ENCODE data around the gene MBTD1.
A peak's percentile ranks its signal among the peaks of the same experiment; 100 is the strongest.

MBTD1 gene

DNA sequence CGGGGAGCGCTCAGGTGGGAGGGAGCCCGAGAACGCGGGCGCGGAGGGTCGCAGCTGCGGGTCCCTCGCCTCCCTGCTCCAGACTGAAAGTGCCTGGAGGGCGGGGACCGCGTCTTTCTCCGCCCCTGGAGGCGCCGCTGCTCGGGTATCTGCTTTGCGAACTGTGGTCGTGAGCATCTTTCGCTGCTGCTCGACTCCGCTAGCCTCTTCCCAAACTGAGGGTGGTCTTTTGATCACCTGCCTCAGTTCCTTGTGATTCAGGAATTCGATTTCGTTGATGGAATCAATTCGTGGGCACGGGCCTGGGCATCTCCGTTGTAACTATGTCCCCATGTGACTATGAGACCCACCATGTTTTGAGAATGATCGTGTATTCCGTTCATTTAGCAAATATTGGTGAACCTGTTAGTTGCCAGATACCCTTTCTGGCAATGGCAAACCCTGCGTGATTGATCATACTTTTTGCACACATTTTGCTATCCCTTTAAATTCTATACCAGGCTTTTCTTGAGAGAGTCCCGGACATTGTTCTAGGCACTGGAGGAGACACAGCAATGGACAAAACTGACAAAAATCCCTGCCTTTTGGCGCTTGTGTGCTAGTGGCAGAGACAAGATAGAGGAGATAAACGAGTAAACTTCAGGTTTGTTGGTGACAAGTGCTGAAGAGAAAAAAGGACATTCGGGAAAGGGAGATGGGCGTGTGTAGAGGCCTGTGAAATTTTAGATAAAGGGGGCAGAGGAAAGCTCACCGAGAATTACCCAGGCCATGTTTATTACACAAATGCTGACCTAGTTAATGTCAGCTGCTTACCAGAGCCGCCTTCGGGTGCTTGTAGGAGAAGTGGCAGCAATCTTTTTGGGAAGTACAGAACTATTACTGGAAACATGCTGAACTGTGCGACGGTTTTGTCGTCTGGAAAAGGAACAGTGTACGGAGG, 1.4 kb upstream of the MBTD1 start:
- no peak for TF ChIP-seq CTCF (IDR thresholded peaks at IDR 0.05; ENCODE audit: low read depth, low read length)
- peak overlapping the region; percentile 73 to 91 for H3K4me3 ChIP-seq (replicated peaks in 1 of 2; ENCODE audit: low read depth in 2 of 2, low read length in 2 of 2)
- peak in 1 of 2 donors; percentile 14 for DNase-seq (ENCODE audit: low read depth in 2 of 2)

GRCh38 chr17:51260237-51261023, 581 bp upstream of the MBTD1 start, which contains the start of gene UTP18:
TSS of gene UTP18 (plus strand) at chr17:51260546. CDS start at chr17:51260585, 39 bp downstream.
- no peak for TF ChIP-seq CTCF (IDR thresholded peaks at IDR 0.05; ENCODE audit: low read depth, low read length)
- DNase-seq (ENCODE audit: low read depth in 2 of 2) = peak; percentile 98 to 99
- peak within 1 kb of the TSS; percentile 91 to 96 for H3K4me3 ChIP-seq (replicated peaks in 1 of 2; ENCODE audit: low read depth in 2 of 2, low read length in 2 of 2)

DNA sequence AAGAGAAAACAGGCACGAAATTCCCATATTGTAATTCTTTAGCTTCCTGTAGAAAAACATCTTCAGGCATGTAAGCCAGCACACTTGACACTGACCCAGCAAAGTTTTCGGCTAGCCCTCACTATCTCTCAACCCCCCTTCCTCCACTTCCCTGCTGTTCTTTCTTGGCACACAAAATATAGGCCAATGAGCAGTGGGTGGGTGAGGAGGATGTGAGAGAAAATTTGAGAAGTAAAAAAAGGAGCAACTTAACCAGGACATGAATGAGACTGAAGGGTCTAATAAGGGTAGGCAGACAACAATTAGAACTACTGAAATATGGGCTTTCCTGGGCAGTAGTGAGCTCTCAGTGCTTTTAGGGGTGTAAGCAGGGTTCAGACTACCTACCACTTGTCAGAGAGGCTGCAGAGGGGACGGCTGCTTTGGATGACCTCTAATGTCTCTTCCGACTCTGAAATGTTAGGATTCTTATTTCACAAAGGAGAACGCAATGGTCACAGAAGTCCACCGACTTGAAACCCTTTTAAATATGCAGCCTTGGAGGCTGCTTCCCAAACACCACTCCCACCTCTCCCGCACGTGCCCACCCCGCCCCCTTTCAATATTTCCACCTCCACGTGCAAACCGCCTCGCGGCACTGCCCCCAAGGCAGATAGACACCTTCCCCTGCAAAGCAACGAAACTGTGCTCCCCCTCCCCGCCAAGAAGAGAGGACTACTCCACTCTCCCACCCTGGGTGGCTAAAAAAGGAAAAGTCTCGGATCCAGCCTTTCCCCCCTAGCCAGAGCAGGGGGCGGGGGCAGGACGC, 889 bp downstream of the MBTD1 start:
- H3K4me3 ChIP-seq (replicated peaks in 1 of 2; ENCODE audit: low read depth in 2 of 2, low read length in 2 of 2) = peak overlapping the region; percentile 91 to 96
- no peak for TF ChIP-seq CTCF (IDR thresholded peaks at IDR 0.05; ENCODE audit: low read depth, low read length)
- DNase-seq (ENCODE audit: low read depth in 2 of 2) = peak; percentile 9 to 53

DNA sequence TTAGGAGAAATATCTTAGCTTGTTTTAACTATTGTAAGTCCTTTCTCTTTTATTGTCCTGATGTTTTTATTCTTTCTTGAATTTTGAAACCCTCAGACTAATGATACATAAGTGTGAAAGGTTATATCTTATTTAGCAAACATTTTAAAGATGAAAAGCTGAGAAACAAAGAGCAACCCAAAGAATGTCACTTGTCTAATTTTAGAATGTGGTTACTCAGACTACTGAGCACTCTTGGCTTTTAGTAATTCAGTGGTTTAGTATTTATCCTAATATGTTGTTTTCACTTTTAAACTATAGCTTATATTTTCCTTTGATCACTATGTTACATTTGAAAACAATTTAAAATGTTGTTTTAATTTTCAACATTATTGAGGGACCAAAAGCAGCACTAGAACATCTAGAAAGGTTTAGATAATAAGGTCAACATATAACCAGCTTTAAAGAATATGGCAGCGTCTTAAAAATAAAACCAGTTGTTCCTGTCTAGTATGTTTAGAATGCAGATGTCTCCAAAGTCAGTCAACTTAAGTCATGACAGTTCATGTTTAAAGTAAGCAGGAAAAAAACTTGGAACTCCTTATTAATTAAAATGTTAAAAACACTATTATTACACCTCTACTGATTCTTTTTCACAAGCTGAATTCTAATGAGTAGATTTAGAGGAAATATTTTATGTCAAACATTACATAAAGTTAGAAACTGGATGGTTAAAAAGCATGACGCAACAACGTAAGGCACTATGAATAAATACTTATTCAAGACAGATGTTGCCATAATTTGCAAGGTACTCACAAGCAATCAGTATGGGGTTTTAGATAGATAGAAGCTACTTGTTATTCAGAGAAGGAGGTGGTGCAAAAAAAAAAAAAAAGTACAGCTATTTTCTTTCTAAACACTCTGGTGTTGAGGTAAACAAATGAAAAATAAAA, 2.4 kb downstream of the MBTD1 start:
- TF ChIP-seq CTCF (IDR thresholded peaks at IDR 0.05; ENCODE audit: low read depth, low read length) = no peak
- H3K4me3 ChIP-seq (replicated peaks in 1 of 2; ENCODE audit: low read depth in 2 of 2, low read length in 2 of 2) = no peak overlapping the region
- no peak for DNase-seq (ENCODE audit: low read depth in 2 of 2)

GRCh38 chr17:51256101-51256500, 3.7 kb downstream of the MBTD1 start:
- no peak for DNase-seq (ENCODE audit: low read depth in 2 of 2)
- no peak for TF ChIP-seq CTCF (IDR thresholded peaks at IDR 0.05; ENCODE audit: low read depth, low read length)
- no peak overlapping the region for H3K4me3 ChIP-seq (replicated peaks in 1 of 2; ENCODE audit: low read depth in 2 of 2, low read length in 2 of 2)
